AG08396 (cell line): ENCODE data around the gene BICD2.
"Not testable (repeated sequence)": the region's sequence is repeated elsewhere in the genome, so short reads cannot be mapped to it uniquely, and the experiment has no call there.

Experiments used
- DNase-seq: peaks from one replicate; pipeline ENCODE4 v3.0.0; 2012; ENCODE audit warnings: low spot score, mixed read lengths

Gene BICD2

GRCh38 chr9:92764381-92764987 is at the start of gene BICD2:
Gene BICD2 (minus strand): TSS chr9:92764833. CDS start chr9:92764744, 89 bp downstream.
- peak; percentile 98 for DNase-seq

DNA sequence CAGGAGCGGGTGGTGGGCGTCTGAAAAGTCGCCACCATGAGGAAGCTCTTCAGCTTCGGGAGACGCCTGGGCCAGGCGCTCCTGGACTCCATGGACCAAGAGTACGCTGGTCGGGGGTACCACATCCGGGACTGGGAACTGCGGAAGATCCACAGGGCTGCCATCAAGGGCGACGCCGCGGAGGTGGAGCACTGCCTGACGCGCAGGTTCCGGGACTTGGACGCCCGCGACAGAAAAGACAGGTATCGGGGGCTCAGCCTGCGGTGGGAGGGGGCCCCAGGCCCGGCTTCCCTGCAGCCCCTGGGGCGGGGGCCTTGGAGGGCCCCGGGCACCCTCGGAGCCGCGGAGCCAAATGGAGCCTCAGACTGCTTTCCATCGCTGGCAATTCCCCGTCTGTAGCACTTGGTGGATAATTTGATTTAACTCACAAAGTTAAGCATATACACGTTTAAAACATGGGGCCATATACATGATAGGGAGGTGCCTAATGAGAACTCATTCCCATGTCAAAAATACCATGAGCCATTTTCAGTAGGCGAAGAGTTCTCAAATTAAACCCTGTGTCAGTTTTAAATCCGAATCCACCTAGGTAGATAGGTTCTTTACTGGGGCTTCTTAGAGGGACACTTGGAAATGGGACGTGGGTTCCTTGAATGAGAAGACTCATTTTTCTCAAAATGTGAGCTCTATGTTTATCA is 45.1 kb upstream of the BICD2 start:
- DNase-seq: not testable (repeated sequence)

- DNase-seq: peak; percentile 86
Observed at GRCh38 chr9:92808726-92809451, 44.3 kb upstream of the BICD2 start.

GRCh38 chr9:92807757-92808725 is 43.4 kb upstream of the BICD2 start:
- no peak for DNase-seq

- DNase-seq: no peak
Observed at GRCh38 chr9:92807031-92807756, 42.6 kb upstream of the BICD2 start.

- DNase-seq: no peak
Observed at GRCh38 chr9:92804727-92805126, 40.1 kb upstream of the BICD2 start.

DNA sequence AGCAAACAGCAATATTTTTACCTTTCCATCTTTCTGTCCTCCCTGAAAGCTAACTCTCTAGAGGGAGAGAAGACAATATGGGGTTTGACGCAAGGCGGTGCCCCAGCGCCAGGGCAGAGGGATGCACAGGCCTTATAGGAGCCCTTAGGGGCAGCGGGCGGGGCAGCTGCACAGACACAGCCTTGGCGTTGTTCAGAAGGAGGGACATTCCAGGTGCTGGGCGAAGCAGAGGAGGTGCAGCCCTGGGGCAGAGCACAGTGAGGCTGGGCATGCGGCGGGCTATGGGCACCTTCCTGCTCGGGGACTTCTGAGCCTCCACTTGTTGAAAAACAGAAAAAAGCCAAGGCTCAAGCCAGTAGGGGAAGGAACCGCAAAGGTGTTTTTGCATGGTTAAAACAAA is 33.7 kb upstream of the BICD2 start:
- no peak for DNase-seq

DNA sequence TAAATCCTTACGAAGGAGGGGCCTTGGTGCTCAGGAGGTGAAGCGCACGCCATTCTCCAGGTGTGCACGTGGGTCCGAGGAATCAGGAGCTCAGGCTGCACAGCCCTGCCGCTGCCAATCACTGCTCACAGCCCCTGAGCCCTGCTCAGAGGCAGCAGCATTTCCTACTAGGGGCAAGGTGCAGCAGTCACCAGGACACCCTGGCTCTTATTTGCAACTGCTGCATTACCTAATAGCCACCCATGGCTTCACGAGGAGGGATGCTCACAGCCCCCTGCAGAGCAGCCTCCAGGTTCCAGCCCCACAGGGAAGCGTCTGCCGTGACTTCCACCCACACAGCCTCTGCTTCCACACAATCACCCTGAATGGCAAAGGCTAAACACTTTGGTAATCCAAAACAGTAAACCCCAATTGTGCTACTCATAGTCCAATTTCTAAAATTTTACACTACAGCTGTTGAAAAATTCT is 31.7 kb upstream of the BICD2 start:
- not testable (repeated sequence) for DNase-seq

DNA sequence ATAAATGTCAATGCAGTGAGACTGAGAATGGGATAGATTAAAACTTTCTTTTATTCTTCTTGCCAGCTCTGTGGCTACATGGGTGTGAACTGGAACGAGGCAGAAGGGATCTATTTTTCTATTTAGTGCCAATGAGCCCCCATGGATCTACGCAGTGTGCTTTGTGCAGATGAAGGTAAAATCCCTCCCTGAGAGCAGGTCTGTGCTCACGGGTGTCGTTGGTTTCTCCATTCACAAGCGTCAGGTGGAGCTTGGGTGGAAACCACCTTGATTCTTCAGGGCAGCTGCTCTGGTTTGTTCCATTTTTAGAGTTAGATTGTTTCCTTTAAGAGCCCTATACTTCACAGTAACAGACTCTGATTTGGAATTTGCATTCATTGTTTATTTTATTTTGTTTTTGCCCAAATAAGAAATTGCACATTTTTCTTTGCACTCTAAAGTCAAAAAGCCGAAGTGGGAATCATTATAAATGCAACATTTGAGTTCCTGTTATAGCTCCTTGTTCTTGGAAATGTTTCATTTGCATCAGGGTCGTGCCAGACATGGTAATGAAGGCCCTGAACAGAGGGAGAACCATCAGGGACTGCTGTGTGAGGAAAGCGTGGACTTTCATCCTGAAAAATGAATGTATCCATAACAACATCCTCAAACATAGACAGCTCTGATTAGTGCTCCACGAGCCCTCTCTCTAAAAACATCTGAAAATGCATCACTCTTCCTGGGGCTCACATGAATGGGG is 31.1 kb upstream of the BICD2 start:
- DNase-seq: no peak

GRCh38 chr9:92795000-92795399 is 30.4 kb upstream of the BICD2 start:
- DNase-seq: no peak

GRCh38 chr9:92794426-92794825 is 29.8 kb upstream of the BICD2 start:
- no peak for DNase-seq

- DNase-seq: peak; percentile 77
Observed at GRCh38 chr9:92790542-92791527, 26.2 kb upstream of the BICD2 start.

GRCh38 chr9:92786298-92786697 is 21.7 kb upstream of the BICD2 start:
- no peak for DNase-seq

DNA sequence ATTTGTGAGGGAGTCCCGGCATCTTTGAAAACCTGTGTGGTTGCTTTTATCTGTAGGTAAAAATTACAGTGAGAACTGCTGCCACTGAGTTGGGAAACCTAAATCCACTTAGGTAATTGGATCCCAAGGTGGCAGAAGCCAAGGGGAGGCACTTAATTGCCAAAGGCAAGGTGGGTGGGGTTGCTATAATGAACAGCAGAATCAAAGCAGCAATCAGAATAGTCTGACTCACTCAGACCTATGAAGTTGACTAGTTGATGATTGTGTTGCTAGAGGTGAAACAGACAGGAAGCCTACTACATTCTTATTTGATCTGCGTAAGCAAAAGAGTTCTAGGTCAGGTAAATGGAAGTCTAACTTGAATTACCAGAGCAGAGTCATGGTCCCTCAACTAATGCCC is 17.3 kb upstream of the BICD2 start:
- DNase-seq: no peak

GRCh38 chr9:92780206-92780605 is 15.6 kb upstream of the BICD2 start:
- DNase-seq: no peak

DNA sequence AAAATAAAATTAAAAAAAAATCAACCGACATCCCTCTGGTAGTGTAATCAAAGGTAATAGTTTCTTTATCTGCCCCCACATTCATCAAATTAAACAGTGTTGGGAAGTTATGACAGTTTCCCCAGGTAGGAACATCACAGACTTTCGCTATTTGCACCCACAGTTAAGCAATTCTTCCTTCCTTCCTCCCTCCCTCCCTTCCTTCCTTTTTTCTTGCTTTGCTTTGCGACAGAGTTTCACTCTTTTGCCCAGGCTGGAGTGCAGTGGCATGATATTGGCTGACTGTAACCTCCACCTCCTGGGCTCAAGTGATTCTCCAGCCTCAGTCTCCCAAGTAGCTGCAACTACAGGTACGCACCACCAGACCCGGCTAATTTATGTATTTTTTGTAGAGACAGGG is 10.8 kb upstream of the BICD2 start:
- no peak for DNase-seq

GRCh38 chr9:92774274-92774673 is 9.6 kb upstream of the BICD2 start:
- peak; percentile 84 for DNase-seq

GRCh38 chr9:92773810-92774209 is 9.2 kb upstream of the BICD2 start:
- no peak for DNase-seq

GRCh38 chr9:92771309-92771708 is 6.7 kb upstream of the BICD2 start:
- no peak for DNase-seq
